Suppressor macrophage treated with lipopolysaccharide for 4 hours (primary cell): ENCODE results near the gene DMD.

Source experiments
- DNase-seq: peaks from one replicate; pipeline ENCODE4 v3.0.0-alpha.2; 2020

DMD gene

DNA sequence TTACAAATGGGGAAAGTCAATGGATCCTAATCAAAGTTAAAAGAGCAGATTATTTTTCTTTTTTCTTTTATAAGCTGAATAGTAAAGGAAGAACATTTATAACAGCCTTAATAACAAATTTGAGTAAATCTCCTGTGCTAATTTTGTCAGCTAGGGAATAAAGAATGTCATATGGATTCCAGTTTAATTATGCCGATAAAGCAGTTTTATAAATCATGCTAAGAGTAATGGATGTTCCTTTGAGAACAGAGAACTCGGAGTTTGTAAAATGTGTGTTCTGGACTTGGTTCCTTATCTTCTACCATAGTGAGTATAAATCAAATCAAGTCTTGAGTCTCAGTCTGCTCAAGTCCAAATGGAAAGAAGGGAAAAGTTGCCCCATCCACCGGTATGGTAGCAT, 1959.2 kb downstream of the DMD start:
- DNase-seq, result no peak

DNA sequence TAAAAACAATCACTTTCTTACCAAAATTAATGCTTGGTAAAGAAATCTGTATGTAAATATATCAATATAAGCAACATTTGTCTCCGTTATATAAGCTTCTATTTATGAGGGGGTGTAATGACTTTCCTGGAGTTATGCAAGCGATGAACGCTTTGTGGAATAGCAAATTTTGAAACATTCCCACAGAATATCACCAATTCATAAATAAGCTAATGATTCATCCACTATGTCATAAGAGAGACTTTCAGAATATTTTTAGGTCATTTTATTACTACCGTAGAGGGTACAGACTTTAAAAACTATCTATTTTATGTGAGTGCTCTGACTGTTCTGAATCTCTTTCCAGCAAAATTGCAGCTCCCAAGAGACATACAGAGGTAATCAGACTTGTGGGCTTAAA, 1960.0 kb downstream of the DMD start:
- DNase-seq, result no peak

GRCh38 chrX:31245714-31246113, 1965.6 kb downstream of the DMD start:
- DNase-seq, result no peak

DNA sequence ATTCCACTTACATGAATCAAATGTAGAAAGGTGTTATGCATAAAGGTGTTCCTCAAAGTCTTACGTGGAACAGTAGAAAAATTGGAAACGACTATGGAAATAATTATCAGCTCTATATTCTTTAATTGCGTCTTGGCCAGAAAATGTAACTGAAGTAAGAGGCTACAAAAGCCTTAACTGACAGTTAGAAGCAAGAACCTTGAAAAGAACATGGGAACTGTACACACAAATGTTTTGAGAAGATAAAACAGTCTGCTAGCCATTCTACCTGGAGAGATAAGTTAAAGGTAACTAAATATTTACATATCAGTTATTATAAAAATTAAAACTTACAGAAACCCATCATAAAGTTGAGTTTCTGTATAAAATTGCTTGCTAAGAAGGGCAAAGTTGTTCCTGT, 1967.5 kb downstream of the DMD start:
- no peak for DNase-seq

- peak; percentile 3 for DNase-seq
Observed at GRCh38 chrX:31240982-31241381, 1970.4 kb downstream of the DMD start.

GRCh38 chrX:31237189-31237588, 1974.2 kb downstream of the DMD start:
- DNase-seq, result no peak

DNA sequence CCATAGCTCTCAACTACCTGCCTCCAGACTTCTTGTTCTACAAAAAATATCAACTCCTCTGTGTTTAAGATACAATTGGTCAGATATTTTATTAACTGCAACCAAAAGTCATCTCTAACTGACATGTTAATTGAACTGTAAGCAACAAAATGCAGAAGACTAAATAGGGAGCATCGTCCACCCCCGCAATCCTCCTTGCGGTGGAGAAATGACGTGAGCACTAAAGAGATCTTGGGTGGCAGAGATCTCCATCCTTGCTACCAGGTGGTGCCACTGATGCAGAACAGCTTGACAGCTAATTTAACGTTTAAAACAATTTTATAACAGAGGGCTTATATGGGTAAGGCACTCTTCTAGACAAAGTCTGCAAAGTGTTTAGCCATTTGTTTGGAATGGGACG, 1975.1 kb downstream of the DMD start:
- no peak for DNase-seq

- DNase-seq, result no peak
Observed at GRCh38 chrX:31233941-31234496, 1977.3 kb downstream of the DMD start.

DNA sequence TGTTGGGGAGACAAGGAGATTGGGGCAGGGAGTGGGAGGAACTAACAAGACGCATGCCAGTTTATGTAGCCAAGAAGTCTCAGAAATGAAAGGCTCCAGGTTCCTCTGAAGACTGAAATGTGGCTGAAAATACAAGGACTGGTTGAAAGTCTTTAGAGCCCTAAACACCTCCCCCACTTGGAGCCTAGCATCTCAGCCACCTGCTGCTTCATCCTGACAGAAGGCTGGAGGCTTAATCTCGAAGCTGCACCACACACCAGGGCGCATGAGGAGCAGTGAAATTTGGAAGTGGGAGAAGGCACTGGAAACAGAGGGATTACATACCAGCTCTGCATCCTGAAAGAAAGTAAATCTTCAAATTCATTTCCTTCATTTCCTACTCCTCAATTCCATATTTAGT, 1978.8 kb downstream of the DMD start:
- DNase-seq, result no peak

- DNase-seq, result peak; percentile 52
Observed at GRCh38 chrX:31228909-31229308, 1982.4 kb downstream of the DMD start.

GRCh38 chrX:31228415-31228832, 1982.9 kb downstream of the DMD start:
- no peak for DNase-seq

DNA sequence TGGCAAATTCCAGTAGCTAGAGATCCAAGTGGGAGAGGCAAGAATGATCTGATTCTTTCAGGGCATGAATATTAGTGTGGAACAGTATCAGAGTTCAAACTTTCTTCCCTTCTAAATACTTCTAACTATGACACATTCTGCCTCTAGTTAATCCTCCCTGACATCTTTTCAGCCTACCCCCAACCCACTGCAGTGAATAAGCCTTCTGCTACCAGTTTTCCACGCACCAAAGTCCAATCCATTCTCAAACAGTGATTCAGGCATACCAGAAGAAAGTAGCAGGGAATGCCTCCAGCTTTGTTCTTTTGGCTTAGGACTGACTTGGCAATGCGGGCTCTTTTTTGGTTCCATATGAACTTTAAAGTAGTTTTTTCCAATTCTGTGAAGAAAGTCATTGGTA, 1984.1 kb downstream of the DMD start:
- DNase-seq, result no peak

- no peak for DNase-seq
Observed at GRCh38 chrX:31225819-31226218, 1985.5 kb downstream of the DMD start.

DNA sequence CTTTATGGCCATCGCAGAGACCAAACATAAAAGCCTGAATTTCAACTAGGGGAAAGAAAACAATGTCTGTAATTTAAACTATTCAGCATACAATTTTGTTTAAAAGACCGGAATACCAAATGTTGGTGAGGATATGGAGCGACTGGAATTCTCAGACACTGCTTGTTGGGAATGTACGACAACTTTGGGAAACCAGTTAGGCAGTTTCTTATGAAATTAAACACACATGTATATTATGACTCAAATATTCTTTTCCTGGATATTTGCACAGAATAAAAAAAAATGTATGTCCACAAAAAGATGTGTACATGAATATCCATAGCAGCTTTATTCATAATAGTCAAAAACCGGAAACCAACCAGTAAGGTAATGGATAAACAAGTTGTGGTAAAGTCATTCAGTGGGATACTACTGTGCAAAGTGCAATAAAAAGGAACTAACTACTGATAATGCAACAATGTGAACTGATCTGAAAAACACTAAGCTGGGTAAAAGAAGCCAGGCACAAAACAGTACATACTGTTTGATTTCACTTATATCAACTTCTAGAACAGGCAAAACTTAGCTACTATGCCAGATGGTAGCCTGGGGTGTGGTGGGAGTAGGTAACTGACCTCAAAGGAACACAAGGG, 1986.9 kb downstream of the DMD start:
- no peak for DNase-seq

DNA sequence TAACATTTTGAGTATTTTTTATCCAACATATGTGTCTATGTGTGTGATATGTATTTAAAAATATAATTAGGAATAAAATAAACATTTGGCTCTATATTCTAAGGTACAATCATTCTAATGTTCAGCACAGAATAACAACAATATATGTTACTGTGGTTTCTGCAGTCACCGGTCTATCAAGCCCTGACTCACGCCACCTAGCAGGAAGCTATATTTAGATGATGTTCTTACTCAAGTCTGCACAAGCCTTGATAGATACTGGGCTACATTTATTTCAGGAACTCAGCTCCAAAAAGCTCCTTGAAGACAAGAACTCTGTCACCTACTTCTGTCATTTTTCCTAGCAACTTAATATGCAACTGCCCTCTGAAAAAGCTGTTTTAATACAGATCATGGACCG, 1987.5 kb downstream of the DMD start:
- DNase-seq, result peak; percentile 5

DNA sequence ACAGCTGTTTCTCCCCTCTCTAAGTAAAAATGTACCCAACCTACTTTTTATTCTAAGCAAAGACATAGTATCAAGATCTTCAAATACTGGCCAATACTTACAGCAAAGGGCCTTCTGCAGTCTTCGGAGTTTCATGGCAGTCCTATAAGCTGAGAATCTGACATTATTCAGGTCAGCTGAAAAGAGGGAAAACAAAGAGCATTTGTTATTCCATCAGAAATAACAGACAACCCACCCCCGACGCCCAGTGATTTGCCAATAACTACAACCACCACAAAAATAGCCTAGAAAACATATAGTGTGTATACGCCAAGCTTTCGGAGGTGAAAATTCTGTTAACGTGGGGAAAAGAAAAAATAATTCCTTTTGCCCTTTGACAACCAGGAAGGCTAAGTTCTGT, 1988.4 kb downstream of the DMD start:
- no peak for DNase-seq

- DNase-seq, result no peak
Observed at GRCh38 chrX:31219174-31219573, 1992.2 kb downstream of the DMD start.

- DNase-seq, result peak; percentile 52
Observed at GRCh38 chrX:31217084-31217483, 1994.3 kb downstream of the DMD start.

DNA sequence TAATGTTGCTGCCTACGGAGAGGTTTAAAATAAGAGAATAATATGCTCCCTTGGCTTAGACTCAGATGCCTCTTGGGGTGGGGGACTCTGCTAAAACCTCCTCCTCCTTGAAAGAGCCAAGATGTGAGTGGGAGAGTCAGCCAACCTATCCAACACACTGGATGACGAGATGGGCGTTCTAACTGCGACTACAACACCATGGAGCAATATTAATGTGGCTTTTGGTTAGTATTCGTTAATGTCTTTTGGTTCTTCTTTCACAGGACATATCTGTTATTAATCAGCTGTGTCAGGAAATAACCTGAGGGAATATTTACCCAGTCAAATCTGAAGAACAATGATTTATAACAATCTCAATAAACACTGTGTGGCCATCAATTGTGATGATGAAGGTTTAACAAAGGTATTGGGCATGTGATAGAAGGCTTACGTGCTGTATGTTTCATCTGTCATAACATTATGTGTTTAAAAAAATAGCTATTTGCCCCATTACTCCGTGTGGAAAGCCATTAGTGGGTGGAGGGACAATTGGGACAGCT, 1996.0 kb downstream of the DMD start:
- no peak for DNase-seq

- peak; percentile 16 for DNase-seq
Observed at GRCh38 chrX:31213941-31214340, 1997.4 kb downstream of the DMD start.

DNA sequence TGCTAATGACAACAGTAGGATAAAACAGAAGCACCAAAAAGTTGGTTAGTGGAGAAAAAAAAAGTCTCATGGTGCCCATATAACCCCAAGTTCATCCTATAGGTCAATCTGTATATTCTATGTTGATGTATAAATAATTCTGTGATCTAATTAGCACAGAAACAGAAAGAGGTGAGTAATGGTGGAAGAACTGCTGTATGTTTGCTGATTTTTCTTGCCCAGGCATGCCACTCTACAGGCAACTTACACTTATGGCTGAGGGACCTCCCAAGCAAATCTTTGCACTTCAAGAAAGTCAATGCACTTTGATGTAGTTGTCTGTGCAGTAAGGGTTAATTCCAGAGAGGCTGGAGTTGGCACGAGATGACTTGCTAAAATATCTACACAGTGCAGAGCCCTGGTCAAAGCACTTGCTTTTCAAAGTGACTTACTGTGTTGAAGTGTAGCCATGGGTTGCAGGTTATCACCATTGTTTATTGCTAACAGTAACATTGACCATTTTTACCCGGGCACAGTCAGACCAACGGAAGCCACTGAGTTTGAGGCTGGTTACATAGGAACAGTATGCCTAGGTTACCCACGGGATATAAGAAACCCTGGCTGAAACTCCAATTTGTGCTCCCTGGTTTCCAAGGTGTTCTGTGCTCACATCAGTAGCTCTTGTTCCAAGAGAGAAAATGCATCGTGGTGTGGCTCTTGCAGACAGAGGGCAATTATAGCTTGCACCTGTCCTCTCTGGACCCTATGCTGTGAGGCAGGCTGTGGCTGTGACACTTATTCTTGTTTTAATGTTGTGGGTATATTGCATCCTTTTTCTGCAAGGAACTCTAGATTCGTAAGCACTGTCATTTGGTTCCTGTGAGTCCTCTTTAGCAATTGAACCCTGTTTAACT, 1998.2 kb downstream of the DMD start:
- no peak for DNase-seq

- no peak for DNase-seq
Observed at GRCh38 chrX:31209005-31209628, 2002.2 kb downstream of the DMD start.

DNA sequence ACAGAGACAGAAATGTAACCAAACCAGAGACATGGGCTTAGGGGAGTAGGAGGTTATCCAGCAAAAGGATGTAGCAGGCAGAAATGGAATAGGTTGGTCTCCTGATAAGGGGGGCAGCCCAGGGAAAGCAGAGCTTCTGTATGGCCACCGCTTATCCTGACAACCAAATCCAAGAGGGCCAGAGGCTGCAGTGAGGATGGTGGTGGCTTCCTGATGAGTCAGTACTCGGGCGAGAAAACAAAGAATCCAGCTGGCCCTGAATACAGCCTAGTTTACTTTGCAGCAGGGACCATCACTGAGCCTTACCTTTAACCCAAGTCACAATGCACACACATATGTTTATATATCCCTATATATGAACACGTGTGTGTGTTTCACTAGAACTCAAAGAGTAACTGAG, 2009.8 kb downstream of the DMD start:
- no peak for DNase-seq
